K562 (cell line): Measurements from ENCODE around the gene SDR42E2. TPM values are rescaled to one million over a fixed set of nuclear protein-coding genes. Genes with fewer than 3 reads are reported as not detected.

Experiments
- ATAC-seq: fragments of 200-7000 bp; cut with Tn5 transposase; 3 replicates; pipeline ENCODE4 v1.9.1; 2020; ENCODE audit warnings: moderate library complexity
- BruUV-seq: library from RNA; stranded (reverse); fragments of 400-500 nt; replicated peaks from 2 replicates; lab custom pipeline; 2021; lab: Mats Ljungman, UMichigan
- CTCF ChIA-PET: fragments of 300-600 bp; formaldehyde crosslinking; extraction: SDS; loops from one replicate; lab custom pipeline; 2021; ENCODE audit warnings: low intra/inter-chr PET ratio; lab: Yijun Ruan, JAX
- POLR2A ChIA-PET: fragments of 300-600, 350-650 bp; sonication (Branson Sonifier 250); formaldehyde crosslinking; extraction: SDS; loops from one replicate; lab custom pipeline; 2021; ENCODE audit warnings: antibody characterized with exemption, inconsistent platforms; lab: Yijun Ruan, JAX
- DNase-seq, 4 experiments: peaks; one replicate each; pipeline versions ENCODE4 v3.0.0 to v3.0.0-alpha.2; 2011 to 2018; ENCODE audit warnings: low spot score in 3 of 4, mixed read lengths in 3 of 4; ENCODE audit errors: extremely low read depth in 1 of 4
- FAIRE-seq: peaks from 2 replicates; lab custom pipeline; 2011; peaks lifted over from hg19 to GRCh38; lab: Jason Lieb, UNC
- H2AFZ ChIP-seq: 2 replicates; pipeline ENCODE4 v1.6.0; 2011; ENCODE audit warnings: low read depth, low read length, control low read depth, inconsistent platforms
- H3K27ac ChIP-seq: fragments of 200-600 bp; 3 replicates; pipeline ENCODE4 v1.8.0; 2011; ENCODE audit warnings: low read depth, mild to moderate bottlenecking, control low read depth, inconsistent platforms, low read length, moderate library complexity, mixed read lengths; ENCODE audit errors: extremely low read depth
- H3K27me3 ChIP-seq, 2 experiments: fragments of 300-600 bp in 1 of 2; 2 replicates in 1 of 2; 3 replicates in 1 of 2; pipeline versions ENCODE4 v1.6.0 to v1.8.0; 2011; ENCODE audit warnings: inconsistent platforms in 2 of 2, low read length in 2 of 2, mild to moderate bottlenecking in 1 of 2, mixed read lengths in 1 of 2, moderate library complexity in 1 of 2; ENCODE audit not compliant: control insufficient read depth in 2 of 2, insufficient read depth in 2 of 2
- H3K36me3 ChIP-seq: fragments of 300-600 bp; 3 replicates; pipeline ENCODE4 v1.8.0; 2011; ENCODE audit warnings: mild to moderate bottlenecking, low read length, inconsistent platforms; ENCODE audit not compliant: control insufficient read depth, insufficient read depth
- H3K4me1 ChIP-seq, 2 experiments: fragments of 200-600 bp in 1 of 2; replicated peaks in 1 of 2; 2 replicates in 1 of 2; 3 replicates in 1 of 2; pipeline versions ENCODE4 v1.5.1 to v1.8.0; 2011; ENCODE audit warnings: inconsistent platforms in 2 of 2, low read length in 2 of 2, mild to moderate bottlenecking in 1 of 2, mixed read lengths in 1 of 2, moderate library complexity in 1 of 2; ENCODE audit not compliant: control insufficient read depth in 2 of 2, insufficient read depth in 2 of 2
- H3K4me2 ChIP-seq: 2 replicates; pipeline ENCODE4 v1.6.1; 2011; ENCODE audit warnings: low read length, control low read depth, inconsistent platforms, mixed read lengths; ENCODE audit not compliant: insufficient read depth
- H3K4me3 ChIP-seq: fragments of 200-600 bp; sonication (generic), shearing (Covaris generic); 2 replicates; pipeline ENCODE4 v1.5.1; 2016; ENCODE audit warnings: control low read depth, inconsistent platforms
- H3K79me2 ChIP-seq: fragments of 200-600 bp; 3 replicates; pipeline ENCODE4 v1.8.0; 2011; ENCODE audit warnings: low read length, inconsistent platforms; ENCODE audit not compliant: control insufficient read depth, insufficient read depth
- H3K9ac ChIP-seq, 2 experiments: 2 replicates each; pipeline versions ENCODE4 v1.6.0 to v1.6.1; 2011; ENCODE audit warnings: low read depth in 2 of 2, low read length in 2 of 2, control low read depth in 1 of 2, inconsistent platforms in 1 of 2, mild to moderate bottlenecking in 1 of 2, mixed read lengths in 1 of 2; ENCODE audit not compliant: insufficient read depth in 1 of 2
- H3K9me1 ChIP-seq: one replicate; pipeline ENCODE4 v1.6.0; 2011; ENCODE audit warnings: inconsistent platforms, mild to moderate bottlenecking, low read length, moderate library complexity; ENCODE audit not compliant: control insufficient read depth, insufficient read depth
- H3K9me3 ChIP-seq: replicated peaks from 2 replicates; pipeline ENCODE4 v1.5.1; 2011; ENCODE audit warnings: low read depth, low read length, inconsistent platforms; ENCODE audit not compliant: control insufficient read depth, insufficient read depth
- H4K20me1 ChIP-seq: replicated peaks from 2 replicates; pipeline ENCODE4 v1.6.1; 2011; ENCODE audit warnings: low read length, inconsistent platforms, mixed read lengths; ENCODE audit not compliant: control insufficient read depth, insufficient read depth
- SMAD3 ChIP-seq: fragments of 450-650 bp; formaldehyde crosslinking; conservative IDR thresholded peaks from 2 replicates; pipeline ENCODE4 v1.4.0; 2020; ENCODE audit warnings: mild to moderate bottlenecking
- SMARCA4 ChIP-seq: fragments of 450-650 bp; IDR thresholded peaks from 2 replicates; pipeline ENCODE4 v1.6.1; 2016
- WGBS: fragments of 100-300 bp; shearing (Covaris generic); methylation state at CpG from one replicate; pipeline ENCODE4 v1.1.6; 2016; ENCODE audit warnings: low coverage, mixed read lengths; ENCODE audit not compliant: insufficient coverage; ENCODE audit errors: missing lambda C conversion rate; 5-methylcytosine and 5-hydroxymethylcytosine counted together
- in situ Hi-C: fragments of 300-500 bp; cut with MboI; formaldehyde crosslinking; loops from 4 replicates; pipeline ENCODE4 v1.15.0; 2018; ENCODE audit warnings: inconsistent platforms, mixed read lengths
- intact Hi-C: fragments of 100-400 bp; cut with micrococcal nuclease; formaldehyde crosslinking; loops from 2 replicates; pipeline ENCODE4 v1.14.2; 2022
- polyA plus RNA-seq, 8 experiments: library from polyadenylated mRNA; depleted of rRNA in 4 of 8; stranded (reverse) in 5 of 8; unstranded in 3 of 8; fragments of >200 nt; fragmentation: Nextera tagmentation in 2 of 8; fragmentation: Illumina TruSeq in 1 of 8; extraction: Ambion mirVana in 2 of 8; extraction: Trizol in 1 of 8; gene quantifications; 2 replicates each; pipeline versions ENCODE4 v1.2.1 to v1.2.3, GENCODE V29; 2011 to 2014; ENCODE audit warnings: inconsistent platforms in 1 of 8, missing spikeins in 1 of 8
- total RNA-seq, 7 experiments: library from RNA; depleted of rRNA in 6 of 7; stranded (reverse); fragments of >200 nt in 6 of 7; fragmentation: Illumina TruSeq in 2 of 7; extraction: Trizol in 2 of 7; gene quantifications; 2 replicates each; pipeline versions ENCODE4 v1.2.1 to v1.2.3, GENCODE V29; 2011 to 2021; ENCODE audit warnings: low replicate concordance in 1 of 7
- TF ChIP-seq, protein P1 (sequence below), 2 experiments: fragments of 450-650 bp; formaldehyde crosslinking in 1 of 2; IDR thresholded peaks; 2 replicates each; pipeline versions ENCODE4 v1.4.0 to v1.6.1; 2014 to 2020; ENCODE audit warnings: mild to moderate bottlenecking in 2 of 2, borderline replicate concordance in 1 of 2, low read depth in 1 of 2

SDR42E2 gene
- total and polyA plus RNA-seq, 9 of the 15 experiments (the other 6 are each of a cell fraction or from before 2014, with no cell fraction given) = 0.03 to 0.07 (median 0.04) TPM; not detected in 4

DNA sequence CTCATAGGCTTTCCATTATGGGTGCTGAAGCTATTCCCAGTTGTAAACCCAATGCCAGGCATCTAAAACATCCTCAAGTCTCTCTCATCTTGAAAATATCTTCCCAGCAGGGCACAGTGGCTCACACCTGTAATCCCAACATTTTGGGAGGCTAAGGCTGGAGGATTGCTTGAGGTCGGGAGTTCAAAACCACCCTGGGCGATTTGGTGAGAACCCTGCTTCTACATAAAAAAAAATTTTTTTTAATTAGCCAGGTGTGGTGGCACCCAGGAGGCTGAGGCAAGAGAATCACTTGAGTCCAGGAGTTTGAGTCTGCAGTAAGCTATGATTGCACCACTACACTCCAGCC, 30.7 kb downstream of the SDR42E2 start:
- Histone ChIP-seq H3K27me3 (no peaks in the 10 kb centered on the region), H3K4me3 (no peak overlapping the region), H3K27ac (no peak overlapping the region), H4K20me1 (no peaks in the 10 kb centered on the region), H3K4me1 (peaks cover 25 to 32% of the 10 kb centered on the region in 2 experiments; a peak in 4 of 5 replicates), H3K79me2 (no peaks in the 10 kb centered on the region; the same call in 2 of the 3 replicates), H3K9me1 (no peaks in the 10 kb centered on the region), H3K9me3 (no peaks in the 10 kb centered on the region), H2AFZ (0 out of 2 replicates have a peak overlapping the region, but pooled peaks have one; percentile 98), H3K4me2 (peak overlapping the region; percentile 95; the same call in 1 of the 2 replicates), H3K36me3 (no peaks in the 10 kb centered on the region; the same call in 2 of the 3 replicates), H3K9ac (0 out of 4 replicates have a peak overlapping the region, but pooled peaks of 1 of the 2 experiments have one; percentile 92)
- POLR2A ChIA-PET = interaction anchor here (0.5 to 2.4 kb wide), 3 partner anchors 8 to 105 kb away, joined by 3 to 13 read pairs (median 3); partner anchors contain the start of gene POLR3E
- intact Hi-C loops = no loop called here
- in situ Hi-C loops = no loop called here
- CTCF ChIA-PET = no interaction called here
- DNase-seq (peak in 1 of 4 experiments; percentile 10), FAIRE-seq (no peak), ATAC-seq (no peak)
- 59% methylated on average over 2 of the region's 2 CpGs for WGBS
- BruUV-seq = no TSS peak
- TF ChIP-seq SMAD3 (CRISPR knock-in tag) = no peak
- TF ChIP-seq, protein P1, sequence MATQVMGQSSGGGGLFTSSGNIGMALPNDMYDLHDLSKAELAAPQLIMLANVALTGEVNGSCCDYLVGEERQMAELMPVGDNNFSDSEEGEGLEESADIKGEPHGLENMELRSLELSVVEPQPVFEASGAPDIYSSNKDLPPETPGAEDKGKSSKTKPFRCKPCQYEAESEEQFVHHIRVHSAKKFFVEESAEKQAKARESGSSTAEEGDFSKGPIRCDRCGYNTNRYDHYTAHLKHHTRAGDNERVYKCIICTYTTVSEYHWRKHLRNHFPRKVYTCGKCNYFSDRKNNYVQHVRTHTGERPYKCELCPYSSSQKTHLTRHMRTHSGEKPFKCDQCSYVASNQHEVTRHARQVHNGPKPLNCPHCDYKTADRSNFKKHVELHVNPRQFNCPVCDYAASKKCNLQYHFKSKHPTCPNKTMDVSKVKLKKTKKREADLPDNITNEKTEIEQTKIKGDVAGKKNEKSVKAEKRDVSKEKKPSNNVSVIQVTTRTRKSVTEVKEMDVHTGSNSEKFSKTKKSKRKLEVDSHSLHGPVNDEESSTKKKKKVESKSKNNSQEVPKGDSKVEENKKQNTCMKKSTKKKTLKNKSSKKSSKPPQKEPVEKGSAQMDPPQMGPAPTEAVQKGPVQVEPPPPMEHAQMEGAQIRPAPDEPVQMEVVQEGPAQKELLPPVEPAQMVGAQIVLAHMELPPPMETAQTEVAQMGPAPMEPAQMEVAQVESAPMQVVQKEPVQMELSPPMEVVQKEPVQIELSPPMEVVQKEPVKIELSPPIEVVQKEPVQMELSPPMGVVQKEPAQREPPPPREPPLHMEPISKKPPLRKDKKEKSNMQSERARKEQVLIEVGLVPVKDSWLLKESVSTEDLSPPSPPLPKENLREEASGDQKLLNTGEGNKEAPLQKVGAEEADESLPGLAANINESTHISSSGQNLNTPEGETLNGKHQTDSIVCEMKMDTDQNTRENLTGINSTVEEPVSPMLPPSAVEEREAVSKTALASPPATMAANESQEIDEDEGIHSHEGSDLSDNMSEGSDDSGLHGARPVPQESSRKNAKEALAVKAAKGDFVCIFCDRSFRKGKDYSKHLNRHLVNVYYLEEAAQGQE (IDR thresholded peaks at IDR 0.05; ENCODE audit: borderline replicate concordance) = 0 out of 2 replicates have a peak, but pooled peaks have one; percentile 9
- TF ChIP-seq, protein P1 (CRISPR knock-in tag; IDR thresholded peaks at IDR 0.05; ENCODE audit: low read depth) = no peak
- no peak for TF ChIP-seq SMARCA4
